Vagina (tissue), 2 donors: Measurements from ENCODE around the gene KRT85.

Source experiments
- POLR2A ChIP-seq, 2 donors: fragments of 450-650 bp; IDR thresholded peaks; one replicate each; pipeline ENCODE4 v1.6.1; 2017; ENCODE audit warnings: antibody characterized with exemption in 2 of 2, mild to moderate bottlenecking in 2 of 2, moderate library complexity in 2 of 2
- TF ChIP-seq, protein P1 (sequence below), 3 experiments: fragments of 450-650 bp in 2 of 3; fragments of 200-600 bp in 1 of 3; sonication (generic) in 1 of 3; IDR thresholded peaks; one replicate each; pipeline ENCODE4 v1.5.1; 2017 to 2019; ENCODE audit warnings: antibody characterized with exemption in 3 of 3, mild to moderate bottlenecking in 2 of 3, moderate library complexity in 2 of 3

DNA sequence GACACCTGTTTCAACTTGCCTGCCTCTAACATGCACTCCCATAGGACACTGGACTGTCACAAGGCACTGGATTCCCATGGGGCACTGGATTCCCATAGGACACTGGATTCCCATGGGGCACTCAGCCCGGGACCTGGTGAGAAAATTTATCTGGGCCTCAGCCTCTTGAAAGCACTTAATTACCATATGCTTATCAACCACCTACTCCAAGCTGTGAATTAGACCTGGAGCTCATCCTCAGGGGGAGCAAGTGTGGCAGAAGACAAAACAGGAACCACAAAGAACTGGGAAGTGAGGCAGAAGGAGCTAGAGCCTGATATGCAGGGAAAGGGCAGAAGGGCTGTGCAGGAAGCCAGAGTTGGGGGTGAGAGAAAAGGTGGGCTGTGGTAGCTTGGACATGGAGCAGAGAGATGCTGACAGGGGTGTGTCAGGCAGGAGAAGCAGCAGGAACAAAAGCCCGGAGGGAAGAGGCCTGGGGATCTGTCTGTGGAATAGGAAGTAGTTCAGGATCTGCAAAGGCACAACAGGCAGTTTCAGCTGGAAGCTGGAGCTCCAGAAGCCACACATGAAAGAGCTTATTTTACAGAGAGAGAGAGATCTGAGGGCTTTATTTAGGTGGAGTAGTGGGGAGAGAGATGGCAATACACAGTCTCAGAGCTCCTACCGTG is 35.7 kb upstream of the KRT85 start:
- no peak for TF ChIP-seq POLR2A (IDR thresholded peaks at IDR 0.05)
- TF ChIP-seq, protein P1, sequence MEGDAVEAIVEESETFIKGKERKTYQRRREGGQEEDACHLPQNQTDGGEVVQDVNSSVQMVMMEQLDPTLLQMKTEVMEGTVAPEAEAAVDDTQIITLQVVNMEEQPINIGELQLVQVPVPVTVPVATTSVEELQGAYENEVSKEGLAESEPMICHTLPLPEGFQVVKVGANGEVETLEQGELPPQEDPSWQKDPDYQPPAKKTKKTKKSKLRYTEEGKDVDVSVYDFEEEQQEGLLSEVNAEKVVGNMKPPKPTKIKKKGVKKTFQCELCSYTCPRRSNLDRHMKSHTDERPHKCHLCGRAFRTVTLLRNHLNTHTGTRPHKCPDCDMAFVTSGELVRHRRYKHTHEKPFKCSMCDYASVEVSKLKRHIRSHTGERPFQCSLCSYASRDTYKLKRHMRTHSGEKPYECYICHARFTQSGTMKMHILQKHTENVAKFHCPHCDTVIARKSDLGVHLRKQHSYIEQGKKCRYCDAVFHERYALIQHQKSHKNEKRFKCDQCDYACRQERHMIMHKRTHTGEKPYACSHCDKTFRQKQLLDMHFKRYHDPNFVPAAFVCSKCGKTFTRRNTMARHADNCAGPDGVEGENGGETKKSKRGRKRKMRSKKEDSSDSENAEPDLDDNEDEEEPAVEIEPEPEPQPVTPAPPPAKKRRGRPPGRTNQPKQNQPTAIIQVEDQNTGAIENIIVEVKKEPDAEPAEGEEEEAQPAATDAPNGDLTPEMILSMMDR (IDR thresholded peaks at IDR 0.05): no peak
